Urothelium cell line (cell line): ENCODE data around the gene SFXN4.
"Not testable (repeated sequence)": the region's sequence is repeated elsewhere in the genome, so short reads cannot be mapped to it uniquely, and the experiment has no call there.

Experiments
- DNase-seq: peaks from one replicate; pipeline ENCODE4 v3.0.0; 2011; ENCODE audit warnings: low spot score, mixed read lengths
- FAIRE-seq: peaks from 2 replicates; lab custom pipeline; 2011; peaks lifted over from hg19 to GRCh38; lab: Jason Lieb, UNC

The SFXN4 gene

DNA sequence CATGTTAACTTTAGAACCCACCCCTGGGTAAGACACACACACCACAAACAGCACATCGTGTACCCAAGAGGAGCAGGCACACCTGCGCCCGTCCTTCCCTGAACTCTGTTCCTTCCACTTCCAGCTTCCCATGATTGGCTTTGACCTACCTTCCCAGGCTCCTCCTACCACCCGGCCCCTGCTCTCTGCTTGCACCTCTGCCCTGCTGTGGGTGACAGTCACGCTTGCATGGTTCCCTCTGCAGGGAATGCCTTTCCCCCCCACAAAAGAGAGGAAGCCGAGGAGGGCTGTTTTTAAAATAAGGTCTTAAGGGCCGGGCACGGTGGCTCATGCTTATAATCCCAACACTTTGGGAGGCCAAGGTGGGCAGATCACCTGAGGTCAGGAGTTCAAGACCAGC, 16.4 kb downstream of the SFXN4 start:
- DNase-seq (no peak), FAIRE-seq (no peak)

DNA sequence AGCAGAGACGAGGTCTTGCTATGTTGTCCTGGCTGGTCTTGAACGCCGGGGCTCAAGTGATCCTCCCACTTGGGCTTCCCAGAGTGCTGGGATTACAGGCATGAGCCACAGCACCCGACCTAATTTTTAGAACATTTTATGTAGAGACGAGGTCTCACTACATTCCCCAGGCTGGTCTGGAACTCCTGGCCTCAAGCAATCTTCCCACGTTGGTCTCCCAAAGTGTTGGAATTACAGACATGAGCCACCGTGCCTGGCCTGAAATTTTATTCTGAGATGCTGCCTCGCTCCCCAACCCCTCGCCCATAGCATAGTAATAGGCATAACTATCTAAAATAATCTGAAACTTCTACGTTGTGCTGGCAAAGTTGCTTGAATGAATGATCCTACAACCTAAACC, 21.9 kb downstream of the SFXN4 start:
- no peak for FAIRE-seq
- no peak for DNase-seq

DNA sequence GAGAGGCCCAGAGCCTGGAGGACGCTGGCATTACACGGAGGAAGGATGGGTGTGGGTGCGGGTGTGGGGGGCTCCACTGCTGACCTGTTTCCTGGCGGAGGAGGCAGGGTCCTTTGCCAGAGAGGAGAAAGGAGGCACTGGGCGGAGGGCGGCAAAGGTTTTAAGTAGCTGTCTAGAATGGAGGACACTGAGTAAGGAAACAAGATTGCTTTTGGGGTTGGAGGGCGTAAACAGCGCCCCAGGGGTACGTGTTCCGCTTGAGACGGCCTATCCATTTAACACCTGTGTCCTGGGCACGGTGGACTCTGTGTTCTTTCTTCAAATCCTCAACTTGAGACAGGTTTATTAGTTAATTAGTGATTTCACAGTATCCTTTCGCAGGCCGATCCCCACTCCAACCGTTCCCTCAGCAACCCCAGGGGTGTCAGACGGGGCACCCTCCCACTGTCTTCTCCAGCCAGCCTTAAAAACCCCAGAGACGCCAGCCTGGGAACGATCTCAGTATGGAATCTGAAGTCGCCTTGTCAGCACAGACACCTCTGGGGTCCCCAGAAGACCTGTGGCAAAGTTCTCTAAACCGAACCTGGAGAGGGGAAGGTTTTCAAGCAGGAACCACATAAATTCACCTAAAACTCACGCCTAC, 24.8 kb downstream of the SFXN4 start:
- FAIRE-seq (no peak), DNase-seq (no peak)

DNA sequence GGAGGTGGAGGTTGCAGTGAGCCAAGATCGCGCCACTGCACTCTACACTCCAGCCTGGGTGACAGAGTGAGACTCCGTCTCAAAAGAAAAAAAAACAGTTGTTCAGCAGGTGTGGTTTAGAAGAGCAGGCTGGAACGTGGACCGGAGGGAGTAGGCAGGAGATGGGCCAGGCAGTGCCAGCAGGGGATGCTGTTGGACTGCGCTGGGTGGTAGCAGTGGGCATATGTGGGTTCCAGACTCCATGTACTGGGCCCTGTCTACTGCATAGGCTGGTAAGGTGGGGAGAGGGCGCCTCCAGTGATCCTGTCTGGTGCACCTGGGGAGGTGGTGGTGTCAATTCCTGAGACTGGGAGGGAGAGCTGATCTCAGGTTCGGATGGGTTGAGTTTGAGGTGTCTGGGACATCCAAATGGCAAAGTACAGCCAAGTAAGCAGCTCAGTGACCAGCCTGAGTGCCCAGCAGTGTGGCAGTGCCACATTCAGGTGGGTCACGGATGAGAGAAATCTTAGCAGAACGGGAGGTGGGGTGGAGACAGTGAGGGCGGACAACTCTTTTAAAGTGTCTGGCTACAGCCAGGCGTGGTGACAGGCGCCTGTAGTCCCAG, 25.9 kb downstream of the SFXN4 start:
- DNase-seq (peak; percentile 37), FAIRE-seq (no peak)

DNA sequence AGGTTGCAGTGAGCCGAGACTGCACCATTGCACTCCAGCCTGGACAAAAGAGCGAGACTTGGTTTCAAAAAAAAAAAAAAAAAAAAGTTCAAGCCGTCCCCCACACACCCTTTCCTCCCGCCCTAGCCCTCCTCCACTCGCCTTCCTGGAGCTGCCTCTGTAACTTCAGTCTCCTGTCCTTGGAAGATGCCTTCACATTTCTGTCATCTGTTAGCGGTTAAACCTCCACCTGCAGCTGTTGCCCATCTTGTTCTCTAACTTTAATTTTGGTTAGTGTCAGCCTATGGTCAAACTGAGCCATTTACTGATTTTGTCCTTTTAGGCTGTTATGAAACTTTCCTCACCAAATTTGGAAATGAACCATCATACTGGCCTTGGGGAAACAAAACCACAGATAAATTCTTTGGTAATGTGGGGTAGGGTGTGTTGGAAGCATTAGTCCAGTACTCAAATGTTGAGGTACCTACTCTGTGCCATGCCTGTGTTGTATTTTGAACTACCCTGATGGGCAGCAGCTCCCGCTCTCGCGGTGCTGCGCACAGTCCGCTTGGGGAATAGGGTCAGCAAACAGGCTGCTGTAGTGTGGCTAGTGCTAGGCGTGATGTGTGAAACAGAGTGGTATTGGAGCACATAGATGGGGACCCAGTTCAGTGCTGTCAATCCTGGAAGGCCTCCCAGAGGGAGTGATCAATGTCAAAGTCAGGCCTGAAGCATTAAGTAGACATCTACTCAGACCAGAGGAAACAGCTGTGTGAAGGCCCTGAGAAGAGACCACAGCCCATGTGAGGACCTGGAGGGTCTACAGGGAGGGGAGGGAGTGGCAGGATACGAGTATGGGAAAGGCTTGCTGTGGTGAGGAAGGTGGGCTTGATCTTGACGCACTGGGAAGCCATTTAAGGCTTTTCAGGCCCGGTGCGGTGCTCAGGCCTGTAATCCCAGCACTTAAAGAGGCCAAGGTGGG, 26.9 kb downstream of the SFXN4 start:
- DNase-seq, result no peak
- no peak for FAIRE-seq

DNA sequence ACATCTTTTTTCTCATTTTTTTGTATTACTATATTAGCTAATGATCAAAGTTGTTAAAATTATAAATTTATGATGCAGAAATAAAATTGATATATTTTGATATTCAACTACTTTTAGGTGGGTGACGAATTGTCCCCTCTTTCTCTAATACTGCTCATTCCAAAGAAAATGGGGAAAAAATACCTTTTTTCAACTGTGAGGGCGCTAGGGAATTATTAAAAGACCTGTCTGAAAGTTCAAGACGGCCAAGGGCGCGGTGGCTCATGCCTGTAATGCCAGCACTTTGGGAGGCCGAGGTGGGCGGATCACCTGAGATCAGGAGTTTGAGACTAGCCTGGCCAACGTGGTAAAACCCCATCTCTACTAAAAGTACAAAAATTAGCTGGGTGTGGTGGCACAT, 27.6 kb downstream of the SFXN4 start:
- DNase-seq, FAIRE-seq: not testable (repeated sequence)

DNA sequence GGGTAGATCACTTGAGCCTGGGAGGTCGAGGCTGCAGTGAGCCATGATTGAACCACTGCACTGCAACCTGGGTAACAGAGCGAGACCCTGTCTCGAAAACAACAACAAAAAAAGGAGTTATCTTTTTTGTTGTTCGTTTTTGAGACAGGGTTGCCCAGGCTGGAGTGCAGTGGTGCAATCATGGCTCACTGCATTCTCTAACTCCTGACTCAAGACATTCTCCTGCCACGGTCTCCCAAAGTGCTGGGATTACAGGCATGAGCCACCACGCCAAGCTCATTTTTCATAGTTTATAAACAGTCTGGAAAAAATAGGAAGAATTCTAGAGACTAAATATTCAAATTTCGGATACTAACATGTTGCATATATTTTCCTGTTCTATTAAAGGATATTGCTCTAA, 29.4 kb downstream of the SFXN4 start:
- DNase-seq, result no peak
- no peak for FAIRE-seq

DNA sequence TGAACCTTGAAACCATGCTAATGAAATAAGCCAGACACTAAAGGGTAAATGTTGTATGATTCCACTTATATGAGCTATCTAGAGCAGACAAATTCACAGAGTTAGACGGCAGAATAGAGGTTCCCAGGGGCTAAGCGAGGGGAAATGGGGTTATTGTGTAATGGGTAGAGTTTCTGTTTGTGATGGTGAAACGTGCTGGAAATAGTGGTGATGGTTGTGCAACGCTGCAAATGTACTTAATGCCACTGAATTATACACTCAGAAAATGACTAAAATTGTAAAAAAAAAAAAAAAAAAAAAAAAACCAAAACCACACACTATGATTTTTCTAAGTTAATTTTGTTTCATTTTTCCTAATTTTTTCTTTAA, 30.0 kb downstream of the SFXN4 start:
- no peak for FAIRE-seq
- DNase-seq, result no peak

DNA sequence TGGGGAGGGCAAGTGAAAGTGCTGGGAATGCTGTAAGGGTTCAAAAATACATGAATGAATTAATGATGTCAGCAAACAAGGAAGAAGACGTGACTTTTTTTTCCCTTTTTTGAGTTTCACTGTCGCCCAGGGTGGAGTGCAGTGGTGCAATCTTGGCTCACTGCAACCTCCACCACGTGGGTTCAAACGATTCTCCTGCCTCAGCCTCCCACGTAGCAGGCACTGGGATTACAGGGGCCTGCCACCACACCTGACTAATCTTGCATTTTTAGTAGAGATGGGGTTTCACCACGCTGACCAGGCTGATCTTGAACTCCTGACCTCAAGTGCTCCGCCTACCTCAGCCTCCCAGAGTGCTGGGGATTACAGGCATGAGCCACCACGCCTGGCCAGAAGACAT, 31.6 kb downstream of the SFXN4 start:
- FAIRE-seq, result no peak
- no peak for DNase-seq

DNA sequence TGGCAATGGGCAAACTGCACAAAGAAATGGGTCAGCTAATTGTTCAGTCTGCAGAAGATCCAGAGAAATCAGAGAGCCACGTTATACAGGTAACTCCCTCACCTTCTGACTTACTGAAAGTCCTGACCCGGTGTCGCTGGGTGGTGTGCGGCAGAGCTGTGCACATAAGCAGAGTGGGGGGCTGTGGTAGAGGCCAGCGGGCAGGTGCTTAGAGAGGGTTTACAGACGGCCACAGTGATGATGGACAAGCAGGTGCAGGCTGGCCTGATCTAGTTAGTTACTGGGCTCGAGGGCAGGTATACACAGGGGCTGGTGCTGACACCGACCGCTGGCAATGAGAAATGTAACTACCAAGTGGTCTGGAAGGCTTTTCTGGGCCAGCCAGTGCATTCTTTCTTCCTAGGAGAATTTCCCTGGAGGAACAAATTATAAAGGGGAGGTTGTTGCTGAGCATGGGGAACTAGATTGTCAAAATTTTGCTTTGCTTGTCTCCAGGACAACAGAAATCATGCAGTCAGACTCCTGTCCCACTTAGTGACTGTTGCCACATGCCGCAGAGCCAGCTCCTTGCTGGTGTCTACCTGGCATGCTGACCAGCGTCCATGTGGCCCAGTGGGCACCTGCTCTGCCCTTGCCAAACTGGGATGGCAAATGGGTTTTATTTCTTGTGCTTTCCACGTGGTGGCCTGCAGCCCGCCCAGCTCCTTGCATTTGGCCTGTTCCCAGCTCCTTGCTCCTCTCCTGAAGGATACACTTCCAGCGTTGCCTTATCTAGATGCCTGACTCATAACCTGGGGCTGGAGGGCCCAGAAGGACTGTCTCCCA, 32.8 kb downstream of the SFXN4 start:
- DNase-seq, result no peak
- FAIRE-seq, result no peak

DNA sequence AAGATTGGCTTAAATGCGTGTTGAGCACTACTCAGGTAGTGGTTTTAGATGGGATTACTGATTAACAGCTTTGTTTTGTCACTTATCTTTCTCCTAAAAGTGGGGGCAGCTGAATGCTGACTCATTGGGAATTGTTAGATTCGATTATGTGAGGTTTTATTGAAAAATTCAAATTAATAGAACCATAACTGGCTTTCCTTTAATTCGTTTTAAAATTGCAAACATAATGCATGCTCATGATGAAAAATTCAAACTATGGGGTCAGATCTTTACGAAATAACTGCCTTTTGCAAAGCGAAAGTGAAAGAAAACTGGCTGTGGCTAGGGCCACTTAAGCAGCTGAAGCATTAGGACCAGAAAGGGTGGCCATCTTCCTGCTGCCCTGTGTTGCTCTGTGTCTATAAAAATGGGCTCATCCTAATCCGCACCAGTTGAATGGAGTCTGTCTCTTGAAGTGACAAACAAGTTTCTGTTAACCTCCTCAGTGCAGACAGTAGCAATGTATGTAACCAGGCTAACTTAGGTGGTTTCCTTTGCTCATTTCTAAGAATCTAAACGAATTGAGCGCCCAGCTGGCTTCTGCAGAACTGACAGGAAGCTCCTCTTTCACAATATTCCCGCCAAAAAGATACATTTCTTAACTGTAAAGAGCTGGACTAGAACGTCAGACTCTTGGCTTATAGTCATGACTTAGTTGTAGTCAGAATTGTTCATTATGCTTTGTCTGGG, 33.8 kb downstream of the SFXN4 start:
- DNase-seq, result no peak
- FAIRE-seq, result no peak

DNA sequence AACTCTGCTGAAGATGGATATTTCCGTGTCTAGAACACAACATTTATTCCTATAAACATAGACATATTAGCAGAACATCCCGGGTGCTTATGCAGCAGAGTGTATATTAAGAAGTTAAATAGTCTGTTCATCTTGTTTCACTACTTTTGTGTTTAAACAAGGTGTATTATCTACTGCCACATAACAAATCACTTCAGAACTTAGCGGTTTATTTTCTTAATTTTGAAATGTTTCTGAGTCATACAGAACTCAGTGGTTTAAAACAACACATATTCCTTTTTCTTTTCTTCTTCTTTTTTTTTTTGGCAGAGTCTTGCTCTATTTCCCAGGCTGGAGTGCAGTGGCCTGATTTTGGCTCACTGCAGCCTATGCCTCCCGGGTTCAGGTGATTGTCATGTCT, 35.8 kb downstream of the SFXN4 start:
- FAIRE-seq, result no peak
- no peak for DNase-seq

DNA sequence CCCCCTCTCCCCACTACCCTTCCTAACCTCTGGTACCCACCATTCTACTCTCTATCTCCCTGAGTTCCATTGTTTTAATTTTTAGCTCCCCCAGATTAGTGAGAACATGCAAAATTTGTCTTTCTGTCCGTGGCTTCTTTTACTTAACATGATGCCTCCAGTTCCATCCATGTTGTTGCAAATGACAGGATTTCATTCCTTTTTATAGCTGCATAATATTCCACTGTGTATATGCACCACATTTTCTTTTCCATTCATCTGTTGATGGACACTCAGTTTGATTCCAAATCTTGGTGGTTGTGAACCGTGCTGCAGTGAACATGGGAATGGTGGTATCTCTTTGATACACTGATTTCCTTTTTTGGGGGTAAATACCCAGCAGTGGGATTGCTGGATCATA, 39.6 kb downstream of the SFXN4 start:
- no peak for DNase-seq
- no peak for FAIRE-seq

DNA sequence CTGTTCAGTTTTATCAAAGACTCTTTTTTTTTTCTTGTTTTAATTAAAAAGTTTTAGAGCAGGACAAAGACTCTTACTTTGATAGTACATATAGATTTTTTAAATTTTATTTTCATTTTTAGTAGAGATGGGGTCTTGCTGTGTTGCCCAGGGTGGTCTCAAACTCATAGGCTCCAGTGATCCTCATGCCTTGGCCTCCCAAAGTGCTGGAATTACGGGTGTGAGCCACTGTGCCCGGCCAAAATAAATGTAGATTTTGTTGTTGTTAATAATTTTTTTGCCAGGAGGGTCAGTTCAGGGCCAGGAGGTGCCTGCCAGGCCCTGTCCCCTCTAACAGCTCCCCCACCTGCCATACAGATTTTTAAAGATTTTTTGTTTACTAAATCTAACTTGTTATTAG, 44.6 kb downstream of the SFXN4 start:
- DNase-seq (no peak), FAIRE-seq (no peak)

DNA sequence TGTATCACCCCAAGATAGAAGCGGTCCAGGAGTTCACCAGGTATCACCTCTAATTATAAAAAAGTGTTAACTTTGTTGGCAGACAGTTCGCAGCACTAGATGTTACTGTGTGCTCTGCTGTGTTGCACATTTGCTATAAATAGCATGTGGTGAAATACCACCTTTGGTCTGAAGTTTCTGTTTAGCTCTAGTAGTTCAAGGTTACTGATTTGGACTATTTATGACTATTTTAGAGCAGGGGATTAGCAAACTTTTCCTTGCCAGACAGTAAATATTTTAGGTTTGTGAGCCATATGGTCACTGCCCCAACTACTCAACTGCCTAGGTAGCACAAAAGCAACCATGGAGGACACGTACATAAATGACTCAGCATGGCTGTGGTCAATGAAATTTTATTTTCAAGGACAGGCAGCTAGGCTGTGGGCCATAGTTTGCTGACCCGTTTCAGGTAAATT, 45.1 kb downstream of the SFXN4 start:
- FAIRE-seq (no peak), DNase-seq (no peak)

DNA sequence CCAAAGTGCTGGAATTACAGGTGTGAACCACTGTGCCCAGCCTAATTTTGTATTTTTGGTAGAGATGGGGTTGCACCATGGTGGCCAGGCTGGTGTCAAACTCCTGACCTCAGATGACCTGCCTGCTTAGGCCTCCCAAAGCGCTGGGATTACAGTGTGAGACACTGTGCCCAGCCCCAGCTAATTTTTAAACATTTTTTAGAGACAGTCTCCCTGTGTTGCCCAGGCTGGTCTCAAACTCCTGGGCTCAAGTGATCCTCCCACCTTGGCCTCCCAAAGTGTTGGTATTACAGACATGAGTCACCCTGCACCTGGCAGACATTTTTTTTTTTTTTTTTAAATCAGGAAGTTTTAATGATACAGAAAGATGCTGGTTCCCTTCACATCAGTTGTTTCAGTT, 46.1 kb downstream of the SFXN4 start:
- DNase-seq (no peak), FAIRE-seq (no peak)

DNA sequence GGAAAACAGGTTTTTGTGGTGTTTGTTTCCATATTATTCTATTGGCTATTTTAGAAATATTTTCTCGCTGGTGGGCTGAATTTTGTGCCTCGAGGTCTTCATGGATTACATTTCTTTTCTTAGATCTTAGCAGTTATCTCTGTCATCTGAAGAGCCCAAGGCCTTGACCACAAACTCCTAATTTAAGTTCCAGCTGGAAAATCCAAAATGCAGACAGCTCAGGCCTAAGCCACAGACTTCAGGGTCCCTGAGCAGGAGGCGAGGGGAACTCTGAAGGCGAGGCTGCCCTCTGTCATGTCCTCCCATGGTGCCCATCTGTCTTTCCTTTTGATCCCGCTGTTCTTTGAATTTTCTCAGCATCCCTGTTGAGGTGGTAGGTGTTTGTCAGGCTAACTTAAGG, 47.3 kb downstream of the SFXN4 start:
- DNase-seq (no peak), FAIRE-seq (no peak)

DNA sequence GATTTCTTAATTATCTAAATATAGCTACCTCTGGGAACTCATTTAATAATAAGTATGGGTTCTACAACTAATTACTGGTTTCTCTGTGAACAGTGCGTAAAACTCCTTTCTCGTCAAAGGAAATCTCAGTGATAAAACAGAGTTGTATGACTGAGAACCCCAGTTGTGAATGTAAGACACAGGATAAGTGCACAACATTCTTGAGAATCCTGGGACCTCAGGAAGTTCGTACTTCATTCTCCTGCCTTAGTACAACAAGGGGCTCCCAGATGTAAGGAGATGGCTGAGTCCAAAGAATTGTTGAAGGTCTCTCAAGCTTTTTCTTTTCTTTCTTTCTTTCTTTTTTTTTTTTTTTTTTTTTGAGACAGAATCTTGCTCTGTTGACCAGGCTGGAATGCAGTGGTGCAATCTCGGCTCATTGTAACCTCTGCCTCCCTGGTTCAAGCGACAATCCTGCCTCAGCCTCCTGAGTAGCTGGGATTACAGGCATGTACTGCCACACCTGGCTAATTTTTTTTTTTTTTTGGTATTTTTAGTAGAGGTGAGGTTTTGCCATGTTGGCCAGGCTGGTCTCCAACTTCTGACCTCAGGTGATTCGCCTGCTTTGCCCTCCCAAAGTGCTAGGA, 49.1 kb downstream of the SFXN4 start:
- FAIRE-seq (no peak), DNase-seq (no peak)

DNA sequence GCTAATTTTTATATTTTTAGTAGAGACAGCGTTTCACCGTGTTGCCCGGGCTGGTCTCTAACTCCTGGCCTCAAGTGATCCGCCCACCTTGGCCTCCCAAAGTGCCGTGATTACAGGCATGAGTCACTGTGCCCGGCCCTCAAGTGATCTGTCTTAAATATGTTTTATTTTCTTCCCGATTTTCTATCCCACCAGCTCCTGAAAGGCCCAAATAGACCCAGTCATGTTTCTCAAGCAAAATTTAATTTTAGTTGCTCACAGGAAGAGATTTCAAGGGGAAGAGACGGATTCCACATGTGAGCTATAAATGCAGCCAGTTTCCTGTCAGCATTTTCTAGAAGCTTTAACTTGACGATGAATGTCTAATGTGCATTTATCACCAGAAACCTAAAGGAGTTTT, 49.6 kb downstream of the SFXN4 start:
- FAIRE-seq (no peak), DNase-seq (no peak)
